ENCODE results near the gene PCK1.

DNA sequence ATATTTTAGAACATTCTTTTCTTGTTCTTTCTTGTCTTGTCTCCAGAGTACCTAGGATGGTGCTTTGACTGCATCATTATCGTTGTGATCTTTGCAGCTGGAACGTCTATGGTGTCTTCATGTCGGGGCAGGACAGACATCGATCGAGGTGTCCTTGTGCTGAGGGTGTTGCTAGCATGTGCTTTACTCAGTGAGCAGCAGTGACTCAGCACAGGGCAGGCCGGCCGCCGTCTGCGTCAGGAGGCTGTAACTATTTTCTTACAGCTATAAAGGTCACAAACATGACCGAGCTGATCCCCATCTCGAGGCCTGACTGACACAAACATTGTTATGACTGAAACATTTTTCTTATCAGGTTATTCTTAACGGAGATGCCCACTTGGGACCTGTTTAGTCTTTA is 21.0 kb upstream of the PCK1 start:
- no peak for TF ChIP-seq EP300 (IDR thresholded peaks at IDR 0.05)
- TF ChIP-seq, protein P1, sequence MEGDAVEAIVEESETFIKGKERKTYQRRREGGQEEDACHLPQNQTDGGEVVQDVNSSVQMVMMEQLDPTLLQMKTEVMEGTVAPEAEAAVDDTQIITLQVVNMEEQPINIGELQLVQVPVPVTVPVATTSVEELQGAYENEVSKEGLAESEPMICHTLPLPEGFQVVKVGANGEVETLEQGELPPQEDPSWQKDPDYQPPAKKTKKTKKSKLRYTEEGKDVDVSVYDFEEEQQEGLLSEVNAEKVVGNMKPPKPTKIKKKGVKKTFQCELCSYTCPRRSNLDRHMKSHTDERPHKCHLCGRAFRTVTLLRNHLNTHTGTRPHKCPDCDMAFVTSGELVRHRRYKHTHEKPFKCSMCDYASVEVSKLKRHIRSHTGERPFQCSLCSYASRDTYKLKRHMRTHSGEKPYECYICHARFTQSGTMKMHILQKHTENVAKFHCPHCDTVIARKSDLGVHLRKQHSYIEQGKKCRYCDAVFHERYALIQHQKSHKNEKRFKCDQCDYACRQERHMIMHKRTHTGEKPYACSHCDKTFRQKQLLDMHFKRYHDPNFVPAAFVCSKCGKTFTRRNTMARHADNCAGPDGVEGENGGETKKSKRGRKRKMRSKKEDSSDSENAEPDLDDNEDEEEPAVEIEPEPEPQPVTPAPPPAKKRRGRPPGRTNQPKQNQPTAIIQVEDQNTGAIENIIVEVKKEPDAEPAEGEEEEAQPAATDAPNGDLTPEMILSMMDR (IDR thresholded peaks at IDR 0.05): no peak
- no peak for TF ChIP-seq POLR2A (IDR thresholded peaks at IDR 0.05)

Data from ovary (tissue), 3 donors.